GM18520 (cell line): ENCODE measurements around the gene IFNAR1.
"Not testable (repeated sequence)": the region's sequence is repeated elsewhere in the genome, so short reads cannot be mapped to it uniquely, and the experiment has no call there.

ENCODE experiments used
- ATAC-seq: cut with Tn5 transposase; IDR thresholded peaks from one replicate; pipeline ENCODE4 v1.9.1; 2021; ENCODE audit not compliant: unreplicated experiment

Gene IFNAR1

DNA sequence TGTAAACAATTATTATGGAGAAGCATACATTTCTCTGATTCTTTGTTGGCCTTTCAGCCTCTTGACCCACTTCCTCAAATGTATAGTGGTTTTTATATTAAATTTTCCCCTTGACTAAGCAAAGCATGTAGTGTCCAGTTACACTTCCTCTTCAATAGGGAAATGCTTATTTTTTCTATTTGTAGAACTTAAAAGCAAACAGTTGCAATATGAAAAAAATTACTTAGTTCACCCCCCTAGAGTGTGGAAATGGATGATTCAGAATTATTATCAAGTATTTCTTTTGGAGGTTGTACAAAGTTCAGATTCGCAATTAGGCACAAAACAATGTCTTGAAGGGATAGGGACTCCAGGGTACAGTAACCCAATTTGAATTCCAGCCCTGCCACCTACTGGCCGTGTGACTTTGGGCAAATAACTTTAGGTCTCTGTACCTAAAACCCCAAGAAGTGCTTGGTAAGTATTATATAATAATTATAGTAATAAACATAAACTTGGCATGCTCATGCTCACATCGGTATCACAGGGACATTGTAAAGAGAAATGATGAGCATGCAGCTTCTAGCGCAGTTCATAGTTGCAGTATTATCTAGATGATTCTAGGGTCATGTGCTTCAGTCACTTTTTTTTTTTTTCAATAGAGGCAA, 49.8 kb downstream of the IFNAR1 start:
- peak; percentile 38 for ATAC-seq

DNA sequence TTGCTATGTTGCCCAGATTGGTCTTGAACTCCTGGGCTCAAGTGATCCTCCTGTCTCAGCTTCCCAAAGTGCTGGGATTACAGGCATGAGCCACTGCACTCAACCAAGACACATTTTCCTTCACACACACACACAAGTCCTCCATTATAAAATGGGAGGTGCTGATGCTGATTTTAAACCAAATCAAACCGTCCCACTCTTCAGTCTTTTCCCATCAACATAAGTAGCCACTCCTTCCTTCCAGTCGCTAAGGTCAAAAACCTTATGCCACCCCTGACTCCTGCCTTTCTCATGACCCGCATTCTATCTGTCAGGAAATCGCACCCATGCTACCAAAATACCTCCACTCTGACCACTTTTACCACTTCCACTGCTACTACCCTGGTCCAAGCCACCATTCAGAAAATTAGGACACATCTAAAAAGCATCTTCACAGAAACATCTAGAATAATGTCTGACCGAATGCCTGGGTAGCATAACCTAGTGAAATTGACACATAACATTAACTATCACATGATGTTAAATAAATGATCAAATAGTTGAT, 50.4 kb downstream of the IFNAR1 start:
- ATAC-seq, result no peak

DNA sequence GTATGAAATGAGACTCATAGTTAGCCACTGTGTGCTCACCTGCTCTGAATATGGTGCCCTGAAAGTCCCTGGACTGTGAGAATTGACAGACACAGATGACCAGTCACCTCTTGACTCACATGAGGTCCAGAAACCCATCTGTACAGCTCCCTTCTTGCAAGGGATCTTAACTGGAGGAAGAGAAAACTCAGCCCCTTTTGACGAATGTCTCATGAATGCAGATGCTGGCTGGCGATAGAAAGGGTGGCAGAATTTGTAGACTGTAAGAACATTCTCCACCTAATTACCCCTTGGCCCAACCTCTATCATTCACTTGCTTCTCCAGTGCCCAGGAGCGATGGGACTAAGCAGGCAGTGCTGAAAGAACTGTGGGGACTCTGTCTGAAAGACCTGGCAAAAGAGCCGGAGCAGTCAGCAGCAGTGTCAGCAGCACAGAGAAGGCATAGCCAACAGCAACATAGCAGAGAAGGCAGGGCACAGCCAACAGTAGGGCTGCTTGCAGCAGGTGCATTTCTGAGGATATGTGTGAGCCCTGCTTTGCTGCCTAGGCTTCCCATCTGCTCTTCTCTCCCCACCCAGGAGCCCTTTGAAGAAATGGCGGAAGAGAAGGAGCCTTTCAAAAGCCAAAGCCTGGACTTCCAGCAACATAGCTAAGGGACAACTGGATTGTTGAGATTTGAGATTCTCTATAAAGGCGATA, 52.6 kb downstream of the IFNAR1 start:
- no peak for ATAC-seq

DNA sequence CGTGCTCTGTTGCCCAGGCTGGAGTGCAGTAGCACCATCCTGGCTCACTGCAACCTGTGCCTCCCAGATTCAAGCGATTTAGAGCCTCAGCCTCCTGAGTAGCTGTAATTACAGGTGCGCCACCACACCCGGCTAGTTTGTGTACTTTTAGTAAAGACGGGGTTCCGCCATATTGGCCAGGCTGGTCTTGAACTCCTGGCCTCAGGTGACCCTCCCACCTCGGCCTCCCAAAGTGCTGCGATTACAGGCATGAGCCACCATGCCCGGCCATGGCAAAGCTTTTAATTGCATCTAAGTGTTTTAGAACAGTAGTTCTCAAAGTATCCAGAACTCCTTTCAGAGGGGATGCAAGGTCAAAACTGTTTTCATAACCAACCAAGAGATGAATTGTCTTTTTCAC, 53.3 kb downstream of the IFNAR1 start:
- no peak for ATAC-seq

DNA sequence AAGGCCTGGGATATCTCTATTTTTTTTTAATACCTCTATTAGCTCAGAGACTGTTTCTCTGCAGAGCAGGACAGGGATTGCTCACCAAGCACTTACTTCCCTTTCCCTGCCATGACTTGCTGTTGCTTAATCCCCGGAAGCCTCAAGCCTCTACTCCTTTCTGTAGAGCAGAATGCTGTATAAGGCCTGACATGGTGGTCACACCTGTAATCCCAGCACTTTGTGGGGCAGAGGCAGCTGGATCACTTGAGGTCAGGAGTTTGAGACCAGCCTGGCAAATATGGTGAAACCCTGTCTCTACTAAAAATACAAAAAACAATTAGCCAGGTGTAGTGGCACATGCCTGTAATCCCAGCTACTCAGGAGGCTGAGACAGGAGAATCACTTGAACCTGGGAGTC, 55.2 kb downstream of the IFNAR1 start:
- not testable (repeated sequence) for ATAC-seq

DNA sequence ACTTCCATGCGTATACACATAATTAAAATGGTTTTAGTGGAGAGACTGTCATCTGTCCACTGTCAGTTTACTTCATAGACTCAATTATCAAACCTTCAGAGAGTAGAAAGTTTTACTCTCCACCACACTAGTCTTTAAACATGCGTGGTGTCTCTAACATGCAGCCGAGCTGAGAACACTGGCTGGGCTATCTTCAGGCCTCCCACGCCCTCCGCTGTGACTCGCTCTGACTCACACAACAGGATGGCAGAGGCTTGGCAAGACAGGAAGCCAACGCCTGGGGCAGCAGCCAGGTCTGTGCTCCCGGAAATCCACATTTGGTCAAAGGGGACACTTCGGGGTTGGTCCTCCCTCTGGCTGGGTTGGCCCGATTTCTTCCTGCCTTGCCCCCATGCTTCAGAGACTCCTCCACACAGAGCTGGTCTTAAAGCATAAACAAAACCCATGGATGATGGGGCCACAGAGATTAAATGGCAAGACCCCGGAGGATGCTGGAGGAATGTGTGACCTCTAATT, 55.8 kb downstream of the IFNAR1 start:
- peak; percentile 43 for ATAC-seq

DNA sequence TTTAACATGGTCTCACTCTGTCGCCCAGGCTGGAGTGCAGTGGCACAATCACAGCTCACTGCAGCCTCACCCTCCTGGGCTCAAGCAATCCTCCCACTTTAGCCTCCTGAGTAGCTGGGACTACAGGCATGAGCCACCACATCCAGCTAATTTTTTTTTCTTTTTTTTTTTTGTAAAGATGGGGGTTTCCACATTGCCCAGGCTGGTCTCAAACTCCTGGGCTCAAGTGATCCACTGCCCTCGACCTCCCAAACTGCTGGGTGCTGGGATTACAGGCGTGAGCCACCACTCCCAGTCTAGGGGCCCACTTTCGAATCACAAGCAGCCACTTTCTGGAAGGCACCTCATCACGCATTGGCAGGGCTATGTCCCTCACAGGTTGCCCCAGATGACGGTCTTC, 56.6 kb downstream of the IFNAR1 start:
- ATAC-seq, result not testable (repeated sequence)

DNA sequence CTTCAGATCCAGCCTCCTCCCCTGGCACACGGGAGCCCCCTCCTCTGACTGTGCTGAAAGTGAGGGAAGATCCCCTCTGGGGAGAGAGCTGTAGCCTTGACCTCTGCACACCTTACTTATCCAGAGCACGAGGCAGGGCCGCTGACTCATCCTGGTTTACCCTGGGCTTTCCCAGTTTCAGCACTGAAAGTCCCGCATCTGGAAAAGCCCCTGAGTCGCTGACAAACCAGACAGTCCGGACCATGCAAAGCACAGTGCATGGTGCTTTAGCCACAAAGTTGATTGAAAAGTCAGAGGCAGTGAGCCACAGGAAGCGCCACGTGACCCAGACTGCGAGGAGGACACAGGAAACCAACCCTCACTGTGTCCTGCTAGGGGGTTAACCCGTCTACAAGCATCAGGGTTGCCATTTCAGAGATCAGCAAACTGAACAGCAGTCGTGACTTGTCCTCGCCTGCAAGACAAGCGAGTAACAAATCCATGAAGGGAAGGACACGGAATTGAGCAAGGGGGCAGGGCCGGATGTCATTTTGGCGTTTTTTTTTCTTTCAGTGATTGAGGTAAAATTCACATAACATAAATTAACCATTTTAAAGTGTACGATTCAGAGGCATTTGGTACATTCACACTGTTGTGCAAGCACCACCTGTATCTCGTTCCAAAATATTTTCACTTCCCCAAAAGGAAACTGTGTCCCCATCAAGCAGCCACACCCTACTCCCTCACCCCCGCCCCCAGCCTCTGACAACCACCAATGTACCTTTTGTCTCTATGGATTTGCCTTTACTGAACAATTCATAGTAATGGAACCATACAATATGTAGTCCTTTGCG, 58.5 kb downstream of the IFNAR1 start:
- ATAC-seq, result peak; percentile 63

DNA sequence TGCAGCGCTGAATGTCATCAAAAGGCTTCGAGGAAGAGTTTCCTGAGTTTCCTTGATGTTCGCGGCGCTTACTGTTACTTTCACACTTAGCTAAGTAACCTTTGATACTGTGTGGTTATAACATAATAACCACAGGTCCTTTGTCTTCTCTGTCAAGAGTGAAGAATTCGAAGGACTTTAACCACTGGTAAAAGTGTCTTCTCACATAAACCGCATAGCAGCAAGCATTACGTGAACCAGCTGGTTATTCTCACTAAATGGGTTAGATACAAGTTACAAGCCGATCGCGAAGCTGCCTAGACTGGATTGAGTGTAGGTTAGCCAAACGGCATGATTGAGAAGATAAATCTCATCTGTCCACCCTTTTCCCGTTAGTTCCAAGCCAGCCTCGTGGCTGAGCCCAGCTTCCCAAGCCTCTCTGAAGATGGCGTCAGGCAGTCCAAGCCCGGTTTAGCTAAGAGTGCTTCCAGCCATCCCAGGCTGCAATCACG, 60.1 kb downstream of the IFNAR1 start:
- ATAC-seq, result peak; percentile 37

DNA sequence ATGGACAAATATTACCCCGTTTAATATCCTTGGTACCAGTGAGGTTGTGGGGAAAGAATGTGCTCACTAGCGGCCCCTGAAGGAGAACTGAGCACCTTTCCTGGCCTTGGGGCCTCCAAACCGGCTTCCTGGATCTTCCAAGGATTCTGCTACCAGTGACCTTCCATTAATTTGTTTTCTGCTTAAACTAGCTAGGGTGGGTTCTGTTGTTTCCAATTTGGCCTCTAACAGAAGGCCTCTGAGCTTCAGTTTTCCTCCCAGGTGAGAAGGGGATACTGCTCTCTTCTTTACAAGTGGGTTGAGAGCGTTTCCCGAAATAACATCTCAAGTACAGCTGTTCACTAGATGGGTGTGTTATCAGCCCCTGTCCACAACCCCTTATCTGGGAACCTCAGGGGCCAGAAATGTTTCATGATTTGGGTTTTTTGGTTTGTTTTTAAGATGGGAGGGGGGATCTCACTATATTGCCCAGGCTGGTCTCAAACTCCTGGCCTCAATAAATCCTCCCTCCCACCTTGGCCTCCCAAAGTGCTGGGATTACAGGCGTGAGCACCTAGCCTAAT, 61.5 kb downstream of the IFNAR1 start:
- ATAC-seq, result no peak

DNA sequence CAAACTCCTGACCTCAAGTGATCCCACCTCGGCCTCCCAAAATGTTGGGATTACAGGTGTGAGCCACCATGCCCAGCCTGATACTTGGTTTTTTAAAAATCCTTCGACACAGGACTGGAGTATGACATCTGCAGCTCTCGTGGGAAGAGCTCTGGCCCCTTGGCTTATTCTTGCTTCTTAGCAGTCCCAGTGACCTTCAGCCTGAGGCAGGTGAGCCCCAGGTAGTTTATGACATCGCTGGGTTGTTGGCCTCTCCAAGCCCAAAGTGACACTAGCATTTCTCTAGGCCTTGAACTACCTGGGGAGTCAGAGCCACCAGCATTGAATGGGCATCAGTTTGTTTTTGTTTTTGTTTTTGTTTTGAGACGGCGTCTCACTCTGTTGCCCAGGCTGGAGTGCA, 62.5 kb downstream of the IFNAR1 start:
- ATAC-seq, result no peak

DNA sequence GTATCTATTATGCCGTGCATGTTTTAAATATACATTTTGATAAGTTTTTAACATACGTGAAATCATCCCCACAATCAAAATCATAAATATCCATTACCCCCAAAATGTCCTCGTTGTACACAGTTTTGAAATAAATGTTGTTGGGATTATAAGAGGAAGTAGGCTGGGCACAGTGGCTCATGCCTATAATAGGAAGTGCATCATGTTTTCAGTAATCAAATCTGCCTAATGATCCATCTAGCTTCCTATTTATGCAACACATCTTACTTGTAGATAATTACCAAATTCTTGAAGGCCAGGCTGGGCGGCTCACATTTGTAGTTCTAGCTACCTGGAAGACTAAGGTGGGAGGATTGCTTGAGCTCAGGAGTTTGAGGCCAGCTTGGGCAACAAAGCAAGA, 63.4 kb downstream of the IFNAR1 start:
- ATAC-seq, result no peak

DNA sequence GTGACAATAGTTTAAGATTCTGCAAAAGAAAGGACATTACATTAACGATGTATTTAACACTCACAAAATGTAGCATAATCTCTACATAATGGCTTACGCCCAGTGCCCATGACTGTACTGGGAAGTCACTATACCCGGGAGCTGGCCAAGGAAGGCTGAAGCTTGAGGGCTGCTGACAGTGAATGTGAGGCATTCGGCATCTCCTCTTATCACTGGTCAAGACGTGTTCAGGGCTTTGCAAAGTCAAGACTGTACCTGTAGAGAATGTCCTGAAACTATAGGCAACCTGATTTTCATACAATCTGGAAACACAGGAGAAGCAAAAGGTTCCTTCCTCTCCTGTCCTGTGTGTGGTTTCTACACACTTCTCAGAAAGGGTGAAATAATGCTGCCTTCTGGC, 65.7 kb downstream of the IFNAR1 start:
- ATAC-seq, result no peak

DNA sequence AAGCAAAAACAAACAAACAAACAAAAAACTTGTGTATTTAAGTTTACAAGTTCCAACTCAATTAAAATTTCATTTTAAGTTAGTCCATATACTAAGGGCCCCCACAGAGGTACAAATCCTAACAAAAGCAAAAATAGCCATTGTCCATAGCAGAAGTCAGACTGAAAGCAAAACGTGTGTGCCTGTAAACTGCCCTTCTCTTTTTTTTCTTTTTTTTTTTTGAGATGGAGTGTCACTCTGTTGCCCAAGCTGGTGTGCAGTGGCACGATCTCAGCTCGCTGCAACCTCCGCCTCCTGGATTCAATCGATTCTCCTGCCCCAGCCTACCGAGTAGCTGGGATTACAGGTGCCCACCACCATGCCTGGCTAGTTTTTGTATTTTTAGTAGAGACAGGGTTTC, 66.9 kb downstream of the IFNAR1 start:
- no peak for ATAC-seq

DNA sequence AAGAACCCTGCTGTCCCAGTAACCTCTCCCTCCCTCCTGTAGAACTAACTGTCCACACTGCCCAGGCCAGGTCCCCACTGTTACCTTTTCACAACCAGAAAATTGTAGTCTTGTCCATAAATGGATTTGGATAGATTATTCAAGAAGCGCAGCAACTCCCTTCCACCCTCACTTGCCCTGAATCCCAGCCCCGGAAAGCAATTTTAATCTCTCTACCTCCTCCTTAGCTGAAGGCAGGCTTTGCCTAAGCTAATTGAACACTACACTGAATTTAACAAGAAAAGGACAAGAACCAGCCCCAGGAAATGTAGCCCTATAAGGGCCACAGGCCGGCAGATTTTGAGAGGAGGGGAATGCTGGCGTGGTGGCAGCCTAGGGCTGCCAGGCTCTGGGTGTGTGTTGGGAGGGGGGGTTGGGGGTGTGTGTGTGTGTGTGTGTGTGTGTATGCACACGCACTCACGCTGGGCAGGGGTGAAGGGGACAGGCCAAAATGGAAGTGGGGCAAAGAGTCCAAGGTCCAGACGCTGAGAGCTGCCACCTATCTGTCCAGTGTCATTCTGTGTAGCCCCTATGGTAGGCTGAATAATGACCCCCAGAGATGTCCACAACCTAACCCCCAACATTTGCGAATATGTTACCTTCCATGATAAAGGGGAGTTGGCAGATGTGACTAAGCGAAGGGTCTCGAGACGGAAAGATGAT, 67.7 kb downstream of the IFNAR1 start:
- no peak for ATAC-seq

DNA sequence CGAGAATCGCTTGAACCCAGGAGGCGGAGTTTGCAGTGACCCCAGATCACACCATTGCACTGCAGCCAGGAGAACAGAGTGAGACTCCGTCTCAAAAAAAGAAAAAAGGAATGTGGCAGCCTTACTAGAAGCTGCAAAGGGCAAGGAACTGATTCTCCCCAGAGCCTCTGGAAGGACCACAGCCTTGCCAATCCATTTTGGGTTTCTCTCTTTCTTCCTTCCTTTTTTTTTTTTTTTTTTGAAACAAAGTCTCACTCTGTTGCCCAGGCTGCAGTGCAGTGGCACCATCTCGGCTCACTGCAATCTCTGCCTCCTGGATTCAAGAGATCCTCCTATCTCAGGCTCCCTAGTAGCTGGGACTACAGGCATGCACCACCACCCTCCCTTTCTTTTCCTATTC, 68.6 kb downstream of the IFNAR1 start:
- no peak for ATAC-seq

DNA sequence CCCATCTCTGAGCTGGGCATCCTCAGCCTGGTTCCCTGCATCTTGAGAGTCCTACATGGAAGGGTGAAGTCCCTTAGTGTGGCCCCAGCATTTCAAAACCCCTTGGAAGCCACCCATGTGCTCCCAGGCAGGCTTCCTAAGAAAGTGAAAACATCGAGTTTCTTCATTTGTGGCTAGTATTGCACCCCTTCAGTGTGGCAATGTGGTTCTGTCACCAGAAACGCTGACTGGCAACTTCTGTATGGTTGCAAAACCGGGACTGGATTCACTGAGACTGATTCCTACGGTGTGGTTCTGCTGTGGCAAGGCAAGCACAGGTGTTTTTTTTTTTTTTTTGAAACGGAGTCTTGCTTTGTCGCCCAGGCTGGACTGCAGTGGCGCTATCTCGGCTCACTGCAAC, 69.5 kb downstream of the IFNAR1 start:
- no peak for ATAC-seq

DNA sequence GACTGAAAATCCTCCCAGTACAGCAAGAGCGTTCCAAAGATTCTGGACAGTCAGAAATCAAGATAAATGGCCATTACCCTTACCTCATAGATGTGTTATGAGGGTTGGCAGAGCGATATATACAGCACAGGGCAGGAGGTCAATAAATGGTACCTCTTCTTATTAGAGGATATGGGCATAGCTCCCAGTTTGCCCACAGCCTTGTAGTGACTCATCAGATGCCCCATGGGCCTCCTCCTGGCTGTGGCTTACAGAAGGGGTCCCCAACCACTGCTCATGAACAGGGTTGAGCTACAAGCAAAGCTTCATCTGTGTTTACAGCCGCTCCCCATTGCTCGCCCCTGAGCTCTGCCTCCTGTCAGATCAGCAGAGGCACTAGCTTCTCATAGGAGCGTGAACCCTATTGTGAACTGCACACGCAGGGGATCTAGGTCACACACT, 71.1 kb downstream of the IFNAR1 start:
- no peak for ATAC-seq

DNA sequence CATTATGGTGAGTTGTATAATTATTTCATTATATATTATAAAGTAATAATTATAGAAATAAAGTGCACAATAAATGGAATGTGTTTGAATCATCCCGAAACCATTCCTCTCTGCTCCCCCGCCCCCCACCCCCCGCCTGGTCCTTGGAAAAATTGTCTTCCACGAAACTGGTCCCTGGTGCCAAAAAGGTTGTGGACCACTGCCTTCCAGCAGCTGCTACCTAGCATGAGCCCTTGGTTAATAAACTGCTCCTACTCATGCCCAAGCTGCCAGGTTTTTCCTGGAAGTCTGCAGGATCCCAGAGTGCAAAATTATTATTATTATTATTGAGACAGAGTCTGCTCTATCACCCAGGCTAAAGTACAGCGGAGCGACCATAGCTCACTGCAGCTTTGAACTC, 71.7 kb downstream of the IFNAR1 start:
- ATAC-seq, result no peak

DNA sequence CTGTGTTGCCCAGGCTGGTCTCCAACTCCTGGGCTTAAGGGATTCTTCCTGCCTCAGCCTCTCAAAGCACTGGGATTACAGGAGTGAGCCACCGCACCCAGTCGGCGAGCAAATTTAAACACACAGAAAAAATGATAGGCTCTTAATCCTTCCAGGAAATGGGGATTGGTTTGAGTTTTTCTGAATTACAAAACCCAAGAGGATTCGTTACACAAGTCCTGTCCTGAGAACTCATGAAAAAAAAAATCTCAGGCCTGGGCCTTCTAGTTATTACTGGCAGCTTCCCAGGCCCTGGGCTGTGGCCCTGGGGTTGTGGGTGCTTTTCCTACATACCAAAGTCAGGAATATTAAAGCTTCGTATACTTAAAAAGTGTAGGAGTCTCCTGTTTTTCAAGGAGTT, 72.2 kb downstream of the IFNAR1 start:
- ATAC-seq, result no peak
